A204.1 (cell line): Measurements from ENCODE around the gene RGS6.

ENCODE experiments used
- FAIRE-seq: peaks from 2 replicates; lab custom pipeline; 2012; peaks lifted over from hg19 to GRCh38; lab: Jason Lieb, UNC

The RGS6 gene

GRCh38 chr14:72503271-72503670, 571.0 kb downstream of the RGS6 start:
- no peak for FAIRE-seq

DNA sequence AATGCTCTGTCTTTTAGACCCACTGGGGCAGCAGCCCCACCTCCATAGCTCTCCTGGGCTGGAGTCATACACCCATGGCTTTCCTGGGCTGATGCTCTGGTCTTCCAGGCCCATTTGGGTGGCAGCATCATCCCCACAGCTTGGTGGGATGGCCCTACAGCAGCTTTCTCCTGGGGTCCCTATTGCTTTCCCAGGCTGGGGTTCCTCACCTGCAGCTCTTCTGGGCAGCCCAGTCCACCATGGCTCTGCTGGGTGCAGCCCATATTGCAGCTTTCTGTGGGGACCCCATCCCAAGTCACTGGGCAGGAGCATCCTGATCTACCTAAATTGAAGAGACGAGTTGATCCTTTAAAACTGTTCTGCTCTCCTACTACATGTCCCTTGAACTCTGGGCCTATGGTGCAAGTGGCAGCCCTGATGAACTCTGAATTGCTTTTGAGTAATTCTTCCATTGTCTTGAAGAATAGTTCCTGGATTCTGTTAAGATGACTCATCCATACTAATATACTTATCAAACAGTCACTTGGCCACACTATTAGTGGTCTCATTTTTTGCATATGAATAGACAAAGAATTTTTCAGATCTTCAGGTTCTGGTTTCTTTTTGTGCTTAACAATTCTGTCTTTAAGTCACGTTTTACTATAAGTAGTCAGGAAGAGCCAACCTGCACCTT, 571.6 kb downstream of the RGS6 start:
- no peak for FAIRE-seq

DNA sequence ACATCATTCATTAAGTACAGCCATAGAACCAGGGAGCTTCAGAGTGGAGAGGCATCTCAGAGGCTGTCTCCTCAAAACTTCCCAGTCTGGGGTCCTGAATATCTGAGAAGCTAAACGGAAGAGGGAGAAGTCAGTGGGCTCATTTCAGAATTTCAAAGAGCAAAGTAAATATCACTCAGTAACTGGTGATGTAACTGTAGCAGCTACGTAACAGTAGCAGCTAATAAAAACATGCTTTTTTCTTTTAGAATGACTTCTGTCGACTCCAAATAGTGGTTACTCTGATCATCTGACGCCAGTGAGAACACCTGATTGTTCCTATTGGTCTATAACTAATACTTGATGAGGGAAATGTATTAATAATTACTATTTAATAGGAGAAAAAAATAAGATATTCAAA, 578.3 kb downstream of the RGS6 start:
- no peak for FAIRE-seq

DNA sequence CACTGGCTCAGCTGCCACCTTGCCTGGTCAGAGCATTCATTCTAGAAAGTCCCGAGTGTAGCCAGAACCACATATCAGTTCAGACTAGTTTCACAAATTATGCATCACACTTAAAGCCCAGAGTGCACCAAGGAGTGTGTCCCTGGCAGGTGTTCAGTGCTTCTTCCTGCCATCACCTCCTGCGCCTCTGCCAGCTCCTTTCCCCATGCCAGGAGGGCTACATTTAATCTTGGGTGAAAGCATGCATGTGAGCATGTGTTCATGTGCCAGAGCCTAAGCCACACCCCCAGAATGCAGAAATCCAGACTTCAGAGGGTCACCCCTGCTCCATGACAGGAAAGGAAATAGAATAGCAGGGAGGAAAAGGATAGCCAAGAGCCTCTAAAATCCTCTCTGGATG, 580.1 kb downstream of the RGS6 start:
- no peak for FAIRE-seq

DNA sequence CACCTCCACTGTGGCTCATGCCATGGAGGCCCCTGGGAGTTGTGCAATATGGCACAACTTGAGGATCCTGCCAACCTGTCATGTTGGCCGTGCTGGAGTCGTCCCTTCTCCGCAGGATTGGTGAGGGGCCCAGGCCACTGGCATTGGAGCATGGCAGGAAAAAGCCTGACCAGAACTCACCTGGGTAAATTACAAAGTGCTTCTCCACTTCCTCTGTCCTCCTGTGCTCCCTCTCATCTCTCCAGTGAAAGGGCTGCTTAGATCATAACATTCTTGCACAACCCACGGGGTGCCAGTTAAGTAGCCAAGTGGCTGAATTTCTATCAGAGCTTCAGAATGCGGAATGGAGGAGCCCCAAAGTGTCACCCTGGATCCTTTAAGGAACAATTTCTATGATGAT, 580.7 kb downstream of the RGS6 start:
- no peak for FAIRE-seq

DNA sequence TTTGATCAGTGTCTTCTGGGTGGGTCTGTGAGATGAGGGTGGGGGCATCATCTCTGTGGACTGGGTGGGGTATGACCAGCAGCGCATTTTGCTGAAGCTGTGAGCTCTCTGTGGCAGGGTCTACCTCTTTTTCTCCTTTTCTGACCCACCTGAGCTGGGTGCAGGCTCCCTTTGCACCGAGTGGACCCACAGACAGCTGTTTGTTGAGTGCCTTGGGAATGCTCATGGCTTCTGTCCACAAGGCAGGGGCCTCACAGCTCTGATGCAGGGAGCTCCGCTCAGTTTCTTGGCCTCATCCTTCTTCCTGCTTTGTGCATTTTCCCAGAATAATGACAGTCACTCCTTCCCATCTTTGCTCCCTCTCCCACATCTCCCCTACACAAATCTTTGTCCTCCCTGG, 581.1 kb downstream of the RGS6 start:
- no peak for FAIRE-seq

DNA sequence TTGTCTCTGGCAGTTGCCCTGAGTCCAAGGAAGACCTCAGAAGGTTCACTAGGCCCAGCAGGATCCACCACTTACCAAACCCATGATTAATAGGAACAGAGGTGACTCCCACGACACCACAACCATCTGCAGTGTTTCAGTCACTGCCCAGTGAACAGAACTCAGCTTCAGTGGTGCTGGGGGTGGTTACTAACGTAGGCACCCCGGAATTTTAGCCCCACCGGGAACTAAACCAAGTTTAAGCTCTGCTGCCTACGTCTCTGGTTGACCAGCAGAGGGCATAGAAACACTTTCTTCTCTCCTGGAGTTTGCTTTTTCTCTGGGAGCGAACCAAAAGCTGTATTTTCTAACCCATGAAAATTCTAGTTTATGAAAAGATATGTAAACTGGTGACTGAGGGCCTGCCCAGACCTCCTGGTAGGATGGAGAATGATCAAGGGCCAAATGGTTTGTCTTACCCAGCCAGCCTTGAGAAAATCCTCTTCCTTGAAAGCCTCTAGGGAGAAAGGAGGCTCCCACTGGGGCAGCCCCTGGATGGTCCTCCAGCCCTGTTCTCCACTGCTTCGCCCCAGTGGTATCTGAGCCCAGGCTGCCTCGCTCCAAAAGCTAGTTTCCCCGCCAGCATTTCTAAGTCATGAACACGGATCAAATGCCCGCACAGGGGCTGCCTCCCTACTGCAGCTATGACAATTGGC, 581.9 kb downstream of the RGS6 start:
- no peak for FAIRE-seq

DNA sequence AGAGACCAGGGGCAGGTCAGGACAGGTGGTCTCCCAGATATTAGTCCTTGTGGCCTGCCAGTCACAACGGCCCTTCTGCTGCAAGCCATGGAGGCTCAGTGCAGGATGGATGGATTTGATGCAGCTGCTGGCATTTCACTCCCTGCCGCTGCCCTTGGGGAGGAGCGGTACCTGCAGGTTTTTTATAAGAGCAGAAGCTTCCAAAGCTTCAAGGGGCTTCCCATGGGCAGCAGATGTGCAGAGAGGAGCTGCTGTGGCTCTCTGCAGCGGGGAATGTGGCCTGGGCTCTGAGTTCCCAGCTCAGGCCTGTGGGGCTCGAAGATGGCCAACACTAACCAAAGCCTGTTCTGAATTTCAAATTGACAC, 582.4 kb downstream of the RGS6 start:
- no peak for FAIRE-seq

- FAIRE-seq = no peak
Measured at GRCh38 chr14:72515779-72516770, 583.8 kb downstream of the RGS6 start.

- no peak for FAIRE-seq
Measured at GRCh38 chr14:72516936-72517700, 584.9 kb downstream of the RGS6 start.

GRCh38 chr14:72517736-72518135, 585.5 kb downstream of the RGS6 start:
- FAIRE-seq = no peak

- FAIRE-seq = no peak
Measured at GRCh38 chr14:72518809-72519377, 586.7 kb downstream of the RGS6 start.

- FAIRE-seq = no peak
Measured at GRCh38 chr14:72519543-72519942, 587.3 kb downstream of the RGS6 start.

DNA sequence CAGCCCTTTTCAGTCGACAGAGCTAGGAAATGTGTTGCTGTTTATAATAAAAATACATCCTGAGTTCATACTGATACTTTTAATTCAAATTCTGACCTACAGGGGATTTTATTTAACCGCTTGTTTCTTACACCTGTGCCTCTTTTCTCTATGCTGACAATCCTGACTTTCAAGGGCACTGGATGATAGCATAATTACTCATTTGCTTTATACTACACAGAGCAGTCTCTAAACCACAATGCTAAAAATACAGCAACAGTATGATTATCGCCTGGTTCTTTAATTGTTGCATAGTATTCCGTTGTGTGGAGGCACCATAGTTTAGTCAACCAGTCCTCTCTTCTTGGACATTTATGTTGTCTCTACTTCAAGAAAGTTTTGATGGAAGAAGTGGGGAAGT, 588.8 kb downstream of the RGS6 start:
- no peak for FAIRE-seq

- FAIRE-seq = no peak
Measured at GRCh38 chr14:72521968-72522741, 589.9 kb downstream of the RGS6 start.

DNA sequence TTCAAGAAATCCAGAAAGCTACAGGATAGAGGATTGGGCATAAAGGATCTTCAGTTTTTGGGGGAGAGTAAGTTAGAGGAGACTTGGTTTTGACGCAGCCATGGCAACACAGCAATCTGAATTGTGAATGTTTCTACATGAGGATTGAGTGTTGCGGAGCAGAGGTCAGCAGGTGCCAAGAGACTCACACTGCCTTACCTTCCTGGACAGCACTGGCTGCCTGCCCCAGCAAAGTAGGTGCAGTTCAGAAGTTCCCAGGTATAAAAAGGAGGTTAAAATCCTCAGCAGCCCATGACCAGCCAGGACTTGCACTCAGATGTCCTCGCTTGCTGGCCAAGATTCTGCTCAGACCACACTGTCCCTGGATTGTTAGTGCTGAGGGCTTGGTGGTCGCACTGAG, 590.6 kb downstream of the RGS6 start:
- FAIRE-seq = no peak

DNA sequence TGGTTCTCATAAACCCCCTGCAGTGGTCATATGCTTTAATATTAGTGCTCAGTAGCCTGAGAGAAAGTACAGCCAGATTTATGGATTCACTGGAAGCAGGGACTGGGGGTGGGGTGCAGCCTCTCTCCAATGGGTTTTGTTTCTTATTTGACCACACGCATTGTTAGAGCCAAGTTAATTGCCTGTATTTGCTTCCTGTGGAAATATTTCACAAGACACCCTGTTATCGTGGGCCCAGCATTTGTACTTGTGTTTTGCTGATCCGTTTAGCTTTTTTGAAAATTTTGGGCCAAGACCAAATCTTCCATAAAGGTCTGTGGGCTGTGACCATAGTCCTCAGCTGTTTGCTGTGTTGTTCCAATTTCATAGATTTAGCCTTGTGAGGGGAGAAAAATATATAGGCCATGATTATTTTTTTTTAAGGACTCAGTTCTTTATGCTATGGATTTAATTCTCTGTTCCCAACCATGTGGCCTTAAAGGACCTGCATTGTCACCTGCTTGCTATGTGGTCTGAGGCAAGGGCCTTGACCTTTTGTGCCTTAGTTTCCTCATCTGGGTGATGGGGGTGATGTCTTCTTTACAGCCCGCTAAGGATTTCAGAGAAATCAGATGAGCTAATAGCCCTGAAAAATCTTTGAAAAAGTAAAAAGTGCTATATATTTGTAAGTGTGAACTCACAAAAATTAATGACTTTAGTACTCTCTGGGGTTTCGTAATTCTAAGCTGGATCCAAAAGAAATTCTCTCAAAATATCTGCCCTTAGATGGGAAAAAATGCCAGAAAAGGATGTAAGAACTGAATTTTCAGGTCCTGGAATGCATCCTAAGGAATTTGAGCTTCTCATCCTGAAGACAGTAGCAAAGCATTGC, 591.4 kb downstream of the RGS6 start:
- no peak for FAIRE-seq

DNA sequence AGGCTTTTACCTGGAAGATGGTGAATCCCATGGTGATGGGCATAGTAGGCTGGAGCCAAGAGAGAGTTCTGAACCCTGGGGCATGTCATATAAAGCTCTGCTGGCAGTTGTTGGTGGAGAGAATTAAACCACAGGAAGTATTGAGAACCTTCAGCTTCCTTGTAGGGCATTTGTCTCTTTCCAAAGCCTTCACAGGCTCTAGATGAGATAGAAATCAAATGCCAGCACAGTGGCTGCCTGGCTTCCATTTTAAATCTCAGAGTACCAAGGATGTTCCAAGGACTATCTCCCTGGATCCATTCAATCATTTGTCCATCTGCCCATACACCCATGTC, 592.0 kb downstream of the RGS6 start:
- FAIRE-seq = no peak

DNA sequence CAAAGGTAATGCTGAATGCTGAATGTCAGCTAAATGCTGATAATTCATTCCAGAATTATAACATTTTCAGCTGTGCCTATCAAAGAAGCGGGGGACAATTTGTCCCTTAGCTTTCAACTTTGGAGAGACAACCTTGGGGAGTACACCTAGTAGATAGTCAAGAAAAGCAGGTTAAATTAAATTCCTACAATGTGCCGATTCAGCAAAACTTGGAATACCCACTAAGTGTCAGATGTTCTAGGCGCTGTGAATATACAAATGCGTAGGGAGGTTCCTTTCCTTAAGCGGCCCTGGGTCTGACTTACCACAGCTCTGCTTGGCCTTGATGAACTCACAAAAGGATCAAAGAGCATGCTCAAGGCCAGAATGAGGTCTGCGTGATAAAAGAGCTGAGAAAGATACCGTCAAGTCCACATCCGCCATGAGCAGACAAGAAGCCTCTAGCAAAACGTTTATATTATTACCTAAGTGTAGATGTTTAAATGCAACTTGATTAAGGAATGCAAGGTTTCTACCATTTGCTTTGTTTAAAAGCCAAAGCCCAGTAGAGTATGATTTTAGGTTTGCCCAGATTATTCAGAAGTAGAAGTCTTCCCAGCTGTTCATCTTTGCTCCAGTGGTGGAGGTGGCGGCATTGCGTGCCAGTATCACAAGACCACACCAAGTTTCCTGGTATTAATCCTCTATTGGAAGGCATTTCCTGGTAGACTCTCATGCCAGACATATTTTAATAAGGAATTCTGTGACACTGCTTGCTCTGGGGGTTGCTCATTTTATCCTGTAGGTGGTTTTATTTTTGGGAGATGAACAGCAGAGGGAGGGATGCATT, 593.1 kb downstream of the RGS6 start:
- FAIRE-seq = no peak
